Mesenchymal stem cell (in vitro differentiated cells and primary cell): Measurements from ENCODE around the gene ZRANB1.

Source experiments
- DNase-seq: peaks from one replicate; pipeline ENCODE4 v3.0.0-alpha.2; 2013
- H2AFZ ChIP-seq: one replicate; pipeline ENCODE4 v1.6.1; 2013; ENCODE audit warnings: low read depth, mild to moderate bottlenecking, control low read depth, inconsistent platforms, low read length, moderate library complexity
- H2AK5ac ChIP-seq: 2 replicates; pipeline ENCODE4 v1.6.1; 2013; ENCODE audit warnings: low read length, moderate library complexity, mild to moderate bottlenecking, inconsistent platforms; ENCODE audit not compliant: severe bottlenecking
- H2BK120ac ChIP-seq: one replicate; pipeline ENCODE4 v1.6.1; 2013; ENCODE audit warnings: low read depth, mild to moderate bottlenecking, inconsistent platforms, low read length, moderate library complexity
- H2BK12ac ChIP-seq, 2 experiments: one replicate each; pipeline ENCODE4 v1.6.1; 2013; ENCODE audit warnings: inconsistent platforms in 2 of 2, low read length in 2 of 2, mild to moderate bottlenecking in 2 of 2, moderate library complexity in 2 of 2, control low read depth in 1 of 2
- H2BK15ac ChIP-seq: one replicate; pipeline ENCODE4 v1.6.1; 2013; ENCODE audit warnings: mild to moderate bottlenecking, low read depth, inconsistent platforms; ENCODE audit not compliant: poor library complexity, severe bottlenecking
- H2BK5ac ChIP-seq: 2 replicates; pipeline ENCODE4 v1.6.1; 2013; ENCODE audit warnings: low read depth, mild to moderate bottlenecking, low read length, control low read depth, inconsistent platforms; ENCODE audit not compliant: poor library complexity, severe bottlenecking
- H3K14ac ChIP-seq, 2 experiments: one replicate each; pipeline ENCODE4 v1.6.1; 2013; ENCODE audit warnings: inconsistent platforms in 2 of 2, low read length in 2 of 2, control low read depth in 1 of 2, mild to moderate bottlenecking in 1 of 2, moderate library complexity in 1 of 2
- H3K18ac ChIP-seq, 2 experiments: one replicate each; pipeline ENCODE4 v1.6.1; 2013; ENCODE audit warnings: inconsistent platforms in 2 of 2, low read length in 2 of 2, control low read depth in 1 of 2, low read depth in 1 of 2, mild to moderate bottlenecking in 1 of 2
- H3K23ac ChIP-seq, 2 experiments: one replicate each; pipeline ENCODE4 v1.6.1; 2013; ENCODE audit warnings: inconsistent platforms in 2 of 2, low read length in 2 of 2, mild to moderate bottlenecking in 2 of 2, moderate library complexity in 2 of 2, control low read depth in 1 of 2
- H3K27ac ChIP-seq: 2 replicates; pipeline ENCODE4 v1.5.1; 2013; ENCODE audit warnings: mild to moderate bottlenecking, moderate library complexity, low read length, control low read depth, inconsistent platforms; ENCODE audit not compliant: poor library complexity, severe bottlenecking
- H3K27me3 ChIP-seq, 2 experiments: 2 replicates each; pipeline versions ENCODE4 v1.6.1 to v1.7.0; 2013; ENCODE audit warnings: low read length in 2 of 2, mild to moderate bottlenecking in 2 of 2, moderate library complexity in 2 of 2, control low read depth in 1 of 2, inconsistent platforms in 1 of 2; ENCODE audit not compliant: control insufficient read depth in 1 of 2, insufficient read depth in 1 of 2
- H3K36me3 ChIP-seq, 2 experiments: 2 replicates each; pipeline versions ENCODE4 v1.6.1 to v1.7.0; 2013; ENCODE audit warnings: low read length in 2 of 2, control low read depth in 1 of 2, inconsistent platforms in 1 of 2, low read depth in 1 of 2, mild to moderate bottlenecking in 1 of 2; ENCODE audit not compliant: insufficient read depth in 2 of 2, control insufficient read depth in 1 of 2
- H3K4ac ChIP-seq, 2 experiments: one replicate each; pipeline ENCODE4 v1.6.1; 2013; ENCODE audit warnings: inconsistent platforms in 2 of 2, low read length in 2 of 2, mild to moderate bottlenecking in 2 of 2, moderate library complexity in 2 of 2, control low read depth in 1 of 2, low read depth in 1 of 2
- H3K4me1 ChIP-seq: 2 replicates; pipeline ENCODE4 v1.6.1; 2013; ENCODE audit warnings: low read depth, low read length, control low read depth; ENCODE audit not compliant: control insufficient read depth, insufficient read depth
- H3K4me2 ChIP-seq: 2 replicates; pipeline ENCODE4 v1.6.1; 2013; ENCODE audit warnings: low read length, mild to moderate bottlenecking, inconsistent platforms; ENCODE audit not compliant: poor library complexity, severe bottlenecking
- H3K4me3 ChIP-seq, 2 experiments: 2 replicates each; pipeline versions ENCODE4 v1.5.1 to v1.7.0; 2013; ENCODE audit warnings: low read length in 2 of 2, mild to moderate bottlenecking in 2 of 2, control low read depth in 1 of 2, low read depth in 1 of 2; ENCODE audit not compliant: insufficient read depth in 1 of 2
- H3K79me1 ChIP-seq: replicated peaks from 2 replicates; pipeline ENCODE4 v1.6.1; 2013; ENCODE audit warnings: mild to moderate bottlenecking, control low read depth, low read length, inconsistent platforms; ENCODE audit not compliant: poor library complexity, severe bottlenecking
- H3K9ac ChIP-seq: 2 replicates; pipeline ENCODE4 v1.7.0; 2013; ENCODE audit warnings: mild to moderate bottlenecking, low read length, moderate library complexity
- H3K9me3 ChIP-seq: 2 replicates; pipeline ENCODE4 v1.7.0; 2013; ENCODE audit warnings: mild to moderate bottlenecking, low read length; ENCODE audit not compliant: control insufficient read depth
- H4K8ac ChIP-seq: one replicate; pipeline ENCODE4 v1.6.1; 2013; ENCODE audit warnings: inconsistent platforms, mild to moderate bottlenecking, low read length, moderate library complexity
- H4K91ac ChIP-seq: one replicate; pipeline ENCODE4 v1.6.1; 2013; ENCODE audit warnings: mild to moderate bottlenecking, low read length, inconsistent platforms
- WGBS: methylation state at CpG from one replicate; pipeline ENCODE4 v1.1.7; 2013; ENCODE audit warnings: mixed read lengths; 5-methylcytosine and 5-hydroxymethylcytosine counted together

The ZRANB1 gene

DNA sequence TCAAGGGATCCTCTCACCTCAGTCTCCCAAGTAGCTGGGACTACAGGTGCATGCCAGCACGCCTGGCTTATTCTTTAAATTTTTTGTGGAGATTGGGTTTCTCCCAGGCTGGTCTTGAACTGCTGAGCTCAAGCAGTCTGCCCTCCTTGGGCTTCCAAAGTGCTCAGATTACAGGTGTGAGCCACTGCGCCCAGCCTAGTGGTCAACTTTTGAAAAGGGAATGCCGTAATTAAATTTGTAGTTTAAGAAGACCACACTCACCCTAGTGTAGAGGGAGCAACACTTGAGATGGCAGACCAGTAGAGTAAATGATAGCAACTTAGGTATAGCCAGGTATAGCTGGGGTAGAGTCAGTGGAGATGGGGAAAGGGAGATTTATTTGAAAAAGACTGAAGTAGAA is 17.6 kb downstream of the ZRANB1 start:
- Histone ChIP-seq H2BK12ac (no peak overlapping the region), H3K27me3 (no peaks in the 10 kb centered on the region), H2BK120ac (no peak overlapping the region), H4K91ac (no peak overlapping the region), H3K4me3 (no peak overlapping the region), H3K23ac (no peak overlapping the region), H3K9ac (no peak overlapping the region), H3K27ac (no peak overlapping the region), H3K36me3 (peaks cover 0 to 7% of the 10 kb centered on the region in 2 experiments), H3K18ac (no peak overlapping the region), H3K9me3 (no peaks in the 10 kb centered on the region), H3K14ac (no peak overlapping the region), H4K8ac (no peak overlapping the region), H3K4ac (no peak overlapping the region), H3K79me1 (peaks cover 7% of the 10 kb centered on the region), H2AFZ (no peak overlapping the region), H2BK15ac (no peak overlapping the region), H3K4me2 (no peak overlapping the region), H2AK5ac (no peak overlapping the region), H3K4me1 (peaks cover 2% of the 10 kb centered on the region), H2BK5ac (no peak overlapping the region)
- no peak for DNase-seq
- WGBS = 100% methylated on average over 3 of the region's 3 CpGs

GRCh38 chr10:124961248-124961570 is 19.3 kb downstream of the ZRANB1 start:
- H3K18ac ChIP-seq = no peak overlapping the region
- WGBS = 93% methylated on average over 2 of the region's 4 CpGs
- no peak overlapping the region for H3K9ac ChIP-seq
- DNase-seq = no peak
- no peak overlapping the region for H2BK5ac ChIP-seq
- no peaks in the 10 kb centered on the region for H3K27me3 ChIP-seq
- H3K79me1 ChIP-seq = peaks cover 7% of the 10 kb centered on the region
- no peak overlapping the region for H4K8ac ChIP-seq
- H2AK5ac ChIP-seq = no peak overlapping the region
- H2AFZ ChIP-seq = no peak overlapping the region
- no peak overlapping the region for H3K23ac ChIP-seq
- H3K36me3 ChIP-seq = peaks cover 0 to 8% of the 10 kb centered on the region in 2 experiments
- no peak overlapping the region for H3K27ac ChIP-seq
- no peak overlapping the region for H3K4me3 ChIP-seq
- H2BK15ac ChIP-seq = no peak overlapping the region
- H3K14ac ChIP-seq = no peak overlapping the region
- H3K4ac ChIP-seq = no peak overlapping the region
- no peak overlapping the region for H4K91ac ChIP-seq
- H3K4me1 ChIP-seq = peaks cover 2% of the 10 kb centered on the region
- no peak overlapping the region for H3K4me2 ChIP-seq
- no peaks in the 10 kb centered on the region for H3K9me3 ChIP-seq
- H2BK120ac ChIP-seq = no peak overlapping the region
- H2BK12ac ChIP-seq = no peak overlapping the region

- peaks cover 14% of the 10 kb centered on the region for H3K79me1 ChIP-seq
- no peak overlapping the region for H2AK5ac ChIP-seq
- H2BK120ac ChIP-seq = no peak overlapping the region
- H2BK12ac ChIP-seq = no peak overlapping the region
- H3K27me3 ChIP-seq = no peaks in the 10 kb centered on the region
- no peak overlapping the region for H3K18ac ChIP-seq
- no peak overlapping the region for H2BK5ac ChIP-seq
- no peak overlapping the region for H2AFZ ChIP-seq
- 89% methylated on average over 1 of the region's 3 CpGs for WGBS
- H3K27ac ChIP-seq = no peak overlapping the region
- no peak overlapping the region for H3K4me3 ChIP-seq
- H3K23ac ChIP-seq = no peak overlapping the region
- H3K9ac ChIP-seq = no peak overlapping the region
- no peaks in the 10 kb centered on the region for H3K9me3 ChIP-seq
- H4K91ac ChIP-seq = no peak overlapping the region
- no peak overlapping the region for H3K4ac ChIP-seq
- no peak overlapping the region for H3K4me2 ChIP-seq
- H2BK15ac ChIP-seq = no peak overlapping the region
- no peak overlapping the region for H3K14ac ChIP-seq
- peaks cover 3% of the 10 kb centered on the region for H3K4me1 ChIP-seq
- DNase-seq = peak; percentile 79
- peaks cover 4 to 19% of the 10 kb centered on the region in 2 experiments for H3K36me3 ChIP-seq
- no peak overlapping the region for H4K8ac ChIP-seq
Measured at GRCh38 chr10:124962421-124962820, 20.5 kb downstream of the ZRANB1 start.

GRCh38 chr10:124963866-124964720 is 22.2 kb downstream of the ZRANB1 start:
- H3K79me1 ChIP-seq = peaks cover 24% of the 10 kb centered on the region
- H4K91ac ChIP-seq = no peak overlapping the region
- no peak overlapping the region for H2BK120ac ChIP-seq
- H2BK12ac ChIP-seq = no peak overlapping the region
- no peak overlapping the region for H3K9ac ChIP-seq
- no peak overlapping the region for H2BK15ac ChIP-seq
- H3K14ac ChIP-seq = no peak overlapping the region
- WGBS = 92% methylated on average over 3 of the region's 7 CpGs
- H3K4me2 ChIP-seq = no peak overlapping the region
- H3K4me3 ChIP-seq = no peak overlapping the region
- no peak overlapping the region for H3K4ac ChIP-seq
- H3K18ac ChIP-seq = no peak overlapping the region
- no peak overlapping the region for H3K27ac ChIP-seq
- H2AK5ac ChIP-seq = no peak overlapping the region
- H3K27me3 ChIP-seq = no peaks in the 10 kb centered on the region
- H4K8ac ChIP-seq = no peak overlapping the region
- H3K36me3 ChIP-seq = peaks cover 6 to 36% of the 10 kb centered on the region in 2 experiments
- no peak overlapping the region for H2BK5ac ChIP-seq
- no peak overlapping the region for H3K23ac ChIP-seq
- no peak for DNase-seq
- no peaks in the 10 kb centered on the region for H3K9me3 ChIP-seq
- H3K4me1 ChIP-seq = peaks cover 4% of the 10 kb centered on the region
- H2AFZ ChIP-seq = no peak overlapping the region
